Measurements from ENCODE around the gene ACSF2. TPM values are rescaled to one million over a fixed set of nuclear protein-coding genes. Genes with fewer than 3 reads are reported as not detected.
A peak's percentile ranks its signal among the peaks of the same experiment; 100 is the strongest.

The ACSF2 gene
- polyA plus RNA-seq, 1 of the 3 experiments (the other 2 are of a cell fraction), result 46.6 TPM

GRCh38 chr17:50506298-50506697 lies 80.3 kb downstream of the ACSF2 start:
- Histone ChIP-seq H3K4me1 (ENCODE audit: control insufficient read depth in 1 of 2, insufficient read depth in 2 of 2, low read depth in 1 of 2, low read length in 1 of 2) (peaks cover 0 to 14% of the 10 kb centered on the region in 2 experiments; a peak in 1 of 4 replicates), H3K79me2 (ENCODE audit: insufficient read depth) (no peaks in the 10 kb centered on the region), H3K9me2 (no peaks in the 10 kb centered on the region), H3K36me3 (replicated peaks in 1 of 2; ENCODE audit: control insufficient read depth in 1 of 2, insufficient read depth in 2 of 2, low read length in 1 of 2) (no peaks in the 10 kb centered on the region), H3K4me3 (ENCODE audit: low read depth in 2 of 2, low read length in 1 of 2) (no peak overlapping the region), H3K9ac (no peak overlapping the region), H2AFZ (ENCODE audit: low read depth) (no peak overlapping the region), H3K4me2 (no peak overlapping the region), H3F3A (replicated peaks; ENCODE audit: insufficient read depth) (no peaks in the 10 kb centered on the region), H3K27me3 (ENCODE audit: insufficient read depth) (no peaks in the 10 kb centered on the region), H4K20me1 (ENCODE audit: insufficient read depth) (no peaks in the 10 kb centered on the region), H3K27ac (ENCODE audit: low read depth in 2 of 2, low read length in 1 of 2) (no peak overlapping the region), H3K9me3 (no peaks in the 10 kb centered on the region)
- no peak for DNase-seq
- no peak for TF ChIP-seq NFIC (IDR thresholded peaks at IDR 0.05; ENCODE audit: borderline replicate concordance)
- no peak for TF ChIP-seq EZH2phosphoT487 (IDR thresholded peaks at IDR 0.05; ENCODE audit: borderline replicate concordance, low read depth)
- no peak for TF ChIP-seq RCOR1 (IDR thresholded peaks at IDR 0.05; ENCODE audit: low read length)
- TF ChIP-seq RFX5 (IDR thresholded peaks at IDR 0.05; ENCODE audit: low read length), result no peak
- no peak for TF ChIP-seq SIN3A (IDR thresholded peaks at IDR 0.05; ENCODE audit: borderline replicate concordance, low read depth, low read length)
- no peak for TF ChIP-seq RXRA (IDR thresholded peaks at IDR 0.05; ENCODE audit: borderline replicate concordance, low read depth)
- TF ChIP-seq JUND (IDR thresholded peaks at IDR 0.05), result no peak
- TF ChIP-seq NRF1 (IDR thresholded peaks at IDR 0.05; ENCODE audit: low read depth, low read length), result no peak
- no peak for TF ChIP-seq PBX3 (IDR thresholded peaks at IDR 0.05)
- ChIA-PET POLR2A (no interaction called here), CTCF (interaction anchor here (0.9 to 13.3 kb wide), 8 partner anchors 8 to 306 kb away, joined by 3 to 183 read pairs (median 4); partner anchors contain the start of genes EPN3, LRRC59 and RSAD1)
- 77% methylated on average over 7 of the region's 7 CpGs for WGBS (ENCODE audit: low lambda C conversion rate)

- Histone ChIP-seq H3F3A (replicated peaks; ENCODE audit: insufficient read depth) (no peaks in the 10 kb centered on the region), H3K79me2 (ENCODE audit: insufficient read depth) (no peaks in the 10 kb centered on the region), H4K20me1 (ENCODE audit: insufficient read depth) (no peaks in the 10 kb centered on the region), H3K36me3 (replicated peaks in 1 of 2; ENCODE audit: control insufficient read depth in 1 of 2, insufficient read depth in 2 of 2, low read length in 1 of 2) (no peaks in the 10 kb centered on the region), H3K27ac (ENCODE audit: low read depth in 2 of 2, low read length in 1 of 2) (peak within 1 kb of the TSS; percentile 22 to 48; a peak in 3 of 4 replicates), H3K4me3 (ENCODE audit: low read depth in 2 of 2, low read length in 1 of 2) (peak within 1 kb of the TSS; percentile 62 to 65), H3K9me2 (no peaks in the 10 kb centered on the region), H3K4me1 (ENCODE audit: control insufficient read depth in 1 of 2, insufficient read depth in 2 of 2, low read depth in 1 of 2, low read length in 1 of 2) (peaks cover 0 to 14% of the 10 kb centered on the region in 2 experiments; a peak in 1 of 4 replicates), H3K27me3 (ENCODE audit: insufficient read depth) (no peaks in the 10 kb centered on the region), H3K9me3 (no peaks in the 10 kb centered on the region), H2AFZ (ENCODE audit: low read depth) (peak within 1 kb of the TSS; percentile 99), H3K4me2 (peak within 1 kb of the TSS; percentile 73), H3K9ac (peak within 1 kb of the TSS; percentile 63)
- DNase-seq, result peak; percentile 98
- CTCF ChIA-PET, result interaction anchor here (1.2 to 13.3 kb wide), 4 partner anchors 10 to 111 kb away, joined by 4 to 183 read pairs (median 44); partner anchors contain the start of genes LRRC59 and RSAD1
- POLR2A ChIA-PET, result no interaction called here
- 27% methylated on average over 35 of the region's 66 CpGs for WGBS (ENCODE audit: low lambda C conversion rate)
- TF ChIP-seq MXI1 (IDR thresholded peaks at IDR 0.05; ENCODE audit: low read depth, low read length) (peak; percentile 75; the same call in 1 of the 2 replicates), POLR2AphosphoS5 (IDR thresholded peaks at IDR 0.05; ENCODE audit: low read depth, low read length) (peak; percentile 78; the same call in 1 of the 2 replicates), TAF1 (IDR thresholded peaks at IDR 0.05; ENCODE audit: borderline replicate concordance, low read depth, low read length) (peak; percentile 40; the same call in 1 of the 2 replicates), CHD2 (IDR thresholded peaks at IDR 0.05; ENCODE audit: low read length, partially characterized antibody) (peak; percentile 39), MAX (IDR thresholded peaks at IDR 0.05; ENCODE audit: low read depth) (peak; percentile 72), EP300 (IDR thresholded peaks at IDR 0.05; ENCODE audit: borderline replicate concordance in 1 of 2, low read depth in 1 of 2, low read length in 1 of 2) (no peak), NRF1 (IDR thresholded peaks at IDR 0.05; ENCODE audit: low read depth, low read length) (peak; percentile 75), RFX5 (IDR thresholded peaks at IDR 0.05; ENCODE audit: low read length) (no peak)
These were observed 82.0 kb downstream of the ACSF2 start, which contains the start of gene MYCBPAP for GRCh38 chr17:50507871-50508572. Gene MYCBPAP (plus strand): TSS chr17:50508439. CDS start chr17:50508675, 236 bp downstream.

Data from SK-N-SH (cell line).